ENCODE results near the gene PBX3.

DNA sequence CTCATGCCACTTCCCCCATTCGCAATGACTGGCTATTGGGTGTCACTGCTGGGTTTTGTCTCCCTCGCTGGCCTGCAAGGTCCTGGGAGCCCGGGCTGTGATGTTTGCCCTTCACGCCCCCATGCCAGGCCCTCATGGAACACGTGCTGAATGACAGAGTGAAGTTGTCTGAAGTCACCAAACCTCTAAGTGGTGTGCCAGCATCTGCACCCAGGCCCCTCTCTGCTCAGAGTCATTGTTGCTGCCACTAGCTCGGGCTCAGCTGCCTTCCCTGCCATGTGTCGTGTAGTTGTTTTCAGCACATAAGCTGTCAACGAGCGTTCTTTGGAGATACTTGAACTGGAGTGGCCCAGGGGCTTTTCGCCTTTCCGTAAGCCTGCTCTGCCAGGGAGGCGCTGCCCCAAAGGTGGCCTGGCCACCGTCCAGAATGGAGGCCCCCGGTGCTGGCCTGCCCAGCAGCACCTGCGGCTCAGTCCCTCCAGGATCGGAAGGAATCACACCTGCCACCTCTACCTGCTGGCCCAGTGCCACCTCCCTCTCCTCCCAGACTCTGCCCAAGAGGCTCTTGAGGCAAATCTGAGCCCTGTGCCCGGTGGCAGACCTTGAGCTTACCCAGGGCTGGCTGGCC, 250.1 kb downstream of the PBX3 start:
- TF ChIP-seq, protein P1, sequence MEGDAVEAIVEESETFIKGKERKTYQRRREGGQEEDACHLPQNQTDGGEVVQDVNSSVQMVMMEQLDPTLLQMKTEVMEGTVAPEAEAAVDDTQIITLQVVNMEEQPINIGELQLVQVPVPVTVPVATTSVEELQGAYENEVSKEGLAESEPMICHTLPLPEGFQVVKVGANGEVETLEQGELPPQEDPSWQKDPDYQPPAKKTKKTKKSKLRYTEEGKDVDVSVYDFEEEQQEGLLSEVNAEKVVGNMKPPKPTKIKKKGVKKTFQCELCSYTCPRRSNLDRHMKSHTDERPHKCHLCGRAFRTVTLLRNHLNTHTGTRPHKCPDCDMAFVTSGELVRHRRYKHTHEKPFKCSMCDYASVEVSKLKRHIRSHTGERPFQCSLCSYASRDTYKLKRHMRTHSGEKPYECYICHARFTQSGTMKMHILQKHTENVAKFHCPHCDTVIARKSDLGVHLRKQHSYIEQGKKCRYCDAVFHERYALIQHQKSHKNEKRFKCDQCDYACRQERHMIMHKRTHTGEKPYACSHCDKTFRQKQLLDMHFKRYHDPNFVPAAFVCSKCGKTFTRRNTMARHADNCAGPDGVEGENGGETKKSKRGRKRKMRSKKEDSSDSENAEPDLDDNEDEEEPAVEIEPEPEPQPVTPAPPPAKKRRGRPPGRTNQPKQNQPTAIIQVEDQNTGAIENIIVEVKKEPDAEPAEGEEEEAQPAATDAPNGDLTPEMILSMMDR (IDR thresholded peaks at IDR 0.05): no peak
- TF ChIP-seq POLR2A (IDR thresholded peaks at IDR 0.05): no peak

All from lower leg skin (tissue), 3 donors.